Measurements from ENCODE around the gene PDE11A. TPM values are rescaled to one million over a fixed set of nuclear protein-coding genes. Genes with fewer than 3 reads are reported as not detected.

PDE11A gene
- total RNA-seq, 2 donors from 2014 or later, result 1.5 to 1.9 TPM

DNA sequence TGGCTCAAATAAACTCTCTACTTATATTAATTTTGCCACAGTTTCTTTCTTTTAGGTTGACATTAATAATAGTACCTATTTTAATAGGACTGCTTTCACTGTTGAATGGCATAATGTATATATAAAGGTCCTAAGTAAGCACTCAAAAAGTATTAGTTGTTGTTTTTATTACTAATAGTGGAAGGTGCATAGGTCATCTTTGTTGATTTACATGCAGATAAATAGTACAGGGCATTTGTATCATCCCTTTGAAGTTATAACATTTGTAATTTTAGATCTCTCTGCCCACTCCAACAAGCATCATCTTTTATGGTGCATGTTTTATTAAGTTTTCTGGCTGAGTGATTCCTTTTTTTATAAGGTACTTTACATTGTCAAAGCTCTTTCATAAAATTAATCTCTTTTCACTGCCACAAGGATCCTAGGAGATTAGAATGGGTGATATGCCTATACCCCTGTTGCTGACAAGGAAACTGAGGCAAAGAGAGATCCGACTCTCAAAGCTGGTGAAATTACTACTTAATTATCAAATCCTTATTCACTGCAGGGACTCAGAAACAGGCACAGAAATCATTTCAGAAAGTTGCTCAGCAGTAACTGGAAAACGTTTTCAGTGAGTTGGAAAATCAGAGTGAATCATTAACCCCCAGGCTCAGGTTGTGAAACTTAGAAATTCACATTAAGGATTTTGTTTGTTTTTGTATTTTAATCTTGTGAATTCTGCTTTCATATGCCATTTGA is 380.4 kb downstream of the PDE11A start:
- DNase-seq, result no peak
- Histone ChIP-seq H3K27ac (ENCODE audit: low read depth, low read length) (no peak overlapping the region), H3K9me3 (ENCODE audit: control insufficient read depth, low read length) (no peaks in the 10 kb centered on the region), H3K4me3 (ENCODE audit: low read length) (no peak overlapping the region), H3K4me1 (ENCODE audit: control insufficient read depth, insufficient read depth, low read length) (peaks cover 25% of the 10 kb centered on the region), H3K9ac (ENCODE audit: extremely low read depth, low read length, poor library complexity, severe bottlenecking) (no peak overlapping the region), H3K36me3 (ENCODE audit: control insufficient read depth, insufficient read depth, low read length) (no peaks in the 10 kb centered on the region), H3K27me3 (ENCODE audit: control insufficient read depth, insufficient read depth, low read length, poor library complexity, severe bottlenecking) (no peaks in the 10 kb centered on the region)
- Mint-ChIP-seq H3K9me3 (no peaks in the 10 kb centered on the region), H3K27ac (no peak overlapping the region), H3K4me1 (peaks cover 49% of the 10 kb centered on the region), H3K27me3 (ENCODE audit: insufficient read depth) (no peaks in the 10 kb centered on the region), H3K36me3 (ENCODE audit: low read depth) (no peaks in the 10 kb centered on the region), H3K4me3 (no peak overlapping the region)
- TF ChIP-seq, protein P1, sequence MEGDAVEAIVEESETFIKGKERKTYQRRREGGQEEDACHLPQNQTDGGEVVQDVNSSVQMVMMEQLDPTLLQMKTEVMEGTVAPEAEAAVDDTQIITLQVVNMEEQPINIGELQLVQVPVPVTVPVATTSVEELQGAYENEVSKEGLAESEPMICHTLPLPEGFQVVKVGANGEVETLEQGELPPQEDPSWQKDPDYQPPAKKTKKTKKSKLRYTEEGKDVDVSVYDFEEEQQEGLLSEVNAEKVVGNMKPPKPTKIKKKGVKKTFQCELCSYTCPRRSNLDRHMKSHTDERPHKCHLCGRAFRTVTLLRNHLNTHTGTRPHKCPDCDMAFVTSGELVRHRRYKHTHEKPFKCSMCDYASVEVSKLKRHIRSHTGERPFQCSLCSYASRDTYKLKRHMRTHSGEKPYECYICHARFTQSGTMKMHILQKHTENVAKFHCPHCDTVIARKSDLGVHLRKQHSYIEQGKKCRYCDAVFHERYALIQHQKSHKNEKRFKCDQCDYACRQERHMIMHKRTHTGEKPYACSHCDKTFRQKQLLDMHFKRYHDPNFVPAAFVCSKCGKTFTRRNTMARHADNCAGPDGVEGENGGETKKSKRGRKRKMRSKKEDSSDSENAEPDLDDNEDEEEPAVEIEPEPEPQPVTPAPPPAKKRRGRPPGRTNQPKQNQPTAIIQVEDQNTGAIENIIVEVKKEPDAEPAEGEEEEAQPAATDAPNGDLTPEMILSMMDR (conservative IDR thresholded peaks at IDR 0.05), result no peak
- 71 to 75% methylated on average over 2 of the region's 2 CpGs for WGBS, 2 experiments (ENCODE audit: insufficient coverage in 1 of 2, insufficient read length in 1 of 2)

DNA sequence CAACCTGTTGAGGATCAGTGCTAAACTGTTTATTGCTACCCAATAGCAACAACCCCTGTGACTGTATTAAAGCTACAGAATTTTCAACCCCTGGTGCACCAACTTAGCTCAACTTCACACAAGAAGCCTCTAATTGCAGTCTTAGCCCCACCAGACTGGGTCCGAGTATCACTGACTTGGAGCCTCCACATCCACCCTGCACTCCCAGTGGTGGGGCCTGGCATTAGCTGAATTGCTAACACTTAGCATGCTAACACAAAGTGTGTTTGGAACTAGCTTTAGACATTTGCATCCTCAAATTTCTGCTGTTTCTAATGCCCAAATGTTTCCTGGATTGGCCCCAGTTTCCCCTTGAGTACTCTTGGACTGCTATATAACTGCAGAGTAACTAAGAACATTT is 381.4 kb downstream of the PDE11A start:
- peaks cover 25% of the 10 kb centered on the region for H3K4me1 ChIP-seq (ENCODE audit: control insufficient read depth, insufficient read depth, low read length)
- no peak overlapping the region for H3K9ac ChIP-seq (ENCODE audit: extremely low read depth, low read length, poor library complexity, severe bottlenecking)
- Mint-ChIP-seq H3K4me1 (peaks cover 44% of the 10 kb centered on the region), H3K27ac (no peak overlapping the region), H3K36me3 (ENCODE audit: low read depth) (no peaks in the 10 kb centered on the region), H3K9me3 (no peaks in the 10 kb centered on the region), H3K4me3 (no peak overlapping the region), H3K27me3 (ENCODE audit: insufficient read depth) (no peaks in the 10 kb centered on the region)
- TF ChIP-seq, protein P1 (conservative IDR thresholded peaks at IDR 0.05), result peak; percentile 60
- H3K9me3 ChIP-seq (ENCODE audit: control insufficient read depth, low read length), result no peaks in the 10 kb centered on the region
- no peak overlapping the region for H3K27ac ChIP-seq (ENCODE audit: low read depth, low read length)
- DNase-seq, result peak; percentile 61
- no peaks in the 10 kb centered on the region for H3K27me3 ChIP-seq (ENCODE audit: control insufficient read depth, insufficient read depth, low read length, poor library complexity, severe bottlenecking)
- 0% methylated on average over 1 of the region's 1 CpG for WGBS, 2 experiments (ENCODE audit: insufficient coverage in 1 of 2, insufficient read length in 1 of 2)
- no peaks in the 10 kb centered on the region for H3K36me3 ChIP-seq (ENCODE audit: control insufficient read depth, insufficient read depth, low read length)
- no peak overlapping the region for H3K4me3 ChIP-seq (ENCODE audit: low read length)

- Mint-ChIP-seq H3K27ac (no peak overlapping the region), H3K4me3 (no peak overlapping the region), H3K4me1 (peaks cover 42% of the 10 kb centered on the region), H3K36me3 (ENCODE audit: low read depth) (no peaks in the 10 kb centered on the region), H3K27me3 (ENCODE audit: insufficient read depth) (no peaks in the 10 kb centered on the region), H3K9me3 (no peaks in the 10 kb centered on the region)
- Histone ChIP-seq H3K4me1 (ENCODE audit: control insufficient read depth, insufficient read depth, low read length) (peaks cover 31% of the 10 kb centered on the region), H3K27ac (ENCODE audit: low read depth, low read length) (no peak overlapping the region), H3K9me3 (ENCODE audit: control insufficient read depth, low read length) (no peaks in the 10 kb centered on the region), H3K4me3 (ENCODE audit: low read length) (no peak overlapping the region), H3K27me3 (ENCODE audit: control insufficient read depth, insufficient read depth, low read length, poor library complexity, severe bottlenecking) (no peaks in the 10 kb centered on the region), H3K9ac (ENCODE audit: extremely low read depth, low read length, poor library complexity, severe bottlenecking) (no peak overlapping the region), H3K36me3 (ENCODE audit: control insufficient read depth, insufficient read depth, low read length) (no peaks in the 10 kb centered on the region)
- DNase-seq, result no peak
- 88% methylated on average over 2 to 4 of the region's 4 CpGs for WGBS, 2 experiments (ENCODE audit: insufficient coverage in 1 of 2, insufficient read length in 1 of 2)
- TF ChIP-seq, protein P1 (conservative IDR thresholded peaks at IDR 0.05), result no peak
These were observed 383.0 kb downstream of the PDE11A start for GRCh38 chr2:177689623-177690022.
